IMR-90 (cell line): ENCODE data around the gene NEK9. TPM values are rescaled to one million over a fixed set of nuclear protein-coding genes. Genes with fewer than 3 reads are reported as not detected.

Experiments used
- ATAC-seq: fragments of 200-7000 bp; cut with Tn5 transposase; 2 replicates; pipeline ENCODE4 v1.9.1; 2020; ENCODE audit warnings: low read depth, mild to moderate bottlenecking, moderate library complexity
- BruUV-seq: library from RNA; stranded (reverse); fragments of 400-500 nt; replicated peaks from 2 replicates; lab custom pipeline; 2021; lab: Mats Ljungman, UMichigan
- CTCF ChIA-PET: fragments of 300-600 bp; formaldehyde crosslinking; extraction: SDS; loops from one replicate; lab custom pipeline; 2021; ENCODE audit warnings: antibody characterized with exemption; lab: Yijun Ruan, JAX
- POLR2A ChIA-PET: fragments of 300-600 bp; sonication (Branson Sonifier 250); formaldehyde crosslinking; loops from one replicate; lab custom pipeline; 2022; ENCODE audit warnings: antibody characterized with exemption; ENCODE audit not compliant: unreplicated experiment; lab: Charles Lee
- DNase-seq: peaks from one replicate; pipeline ENCODE4 v3.0.0; 2013
- H2AFZ ChIP-seq: replicated peaks from 2 replicates; pipeline ENCODE3; 2013; ENCODE audit warnings: low read length, mild to moderate bottlenecking; ENCODE audit not compliant: poor library complexity
- H2AK5ac ChIP-seq: 2 replicates; pipeline ENCODE4 v1.6.1; 2013; ENCODE audit warnings: low read depth, low read length, inconsistent platforms
- H2AK9ac ChIP-seq: replicated peaks from 2 replicates; pipeline ENCODE3; 2013; ENCODE audit warnings: mild to moderate bottlenecking, low read depth, low read length, moderate library complexity; ENCODE audit not compliant: poor library complexity
- H2BK120ac ChIP-seq: 2 replicates; pipeline ENCODE4 v1.6.1; 2013; ENCODE audit warnings: low read depth, low read length, inconsistent platforms
- H2BK15ac ChIP-seq: 3 replicates; pipeline ENCODE4 v1.6.1; 2013; ENCODE audit warnings: low read depth, low read length, inconsistent platforms
- H2BK20ac ChIP-seq: 2 replicates; pipeline ENCODE4 v1.6.1; 2013; ENCODE audit warnings: low read depth, mild to moderate bottlenecking, inconsistent platforms, low read length, moderate library complexity
- H2BK5ac ChIP-seq: 2 replicates; pipeline ENCODE4 v1.6.1; 2013; ENCODE audit warnings: mild to moderate bottlenecking, low read depth, low read length, inconsistent platforms; ENCODE audit not compliant: poor library complexity, severe bottlenecking
- H3K14ac ChIP-seq: replicated peaks from 2 replicates; pipeline ENCODE4 v1.6.1; 2013; ENCODE audit warnings: low read depth, low read length, inconsistent platforms
- H3K18ac ChIP-seq: 2 replicates; pipeline ENCODE4 v1.6.1; 2013; ENCODE audit warnings: low read depth, low read length, control low read depth
- H3K23ac ChIP-seq: 2 replicates; pipeline ENCODE4 v1.6.1; 2013; ENCODE audit warnings: low read depth, low read length, inconsistent platforms
- H3K27ac ChIP-seq: 2 replicates; pipeline ENCODE4 v1.5.1; 2013; ENCODE audit warnings: mild to moderate bottlenecking, control low read depth, low read length; ENCODE audit not compliant: insufficient read depth
- H3K27me3 ChIP-seq: 2 replicates; pipeline ENCODE4 v1.6.1; 2013; ENCODE audit warnings: low read length; ENCODE audit not compliant: control insufficient read depth, insufficient read depth
- H3K36me3 ChIP-seq: 2 replicates; pipeline ENCODE4 v1.6.1; 2013; ENCODE audit warnings: low read length, mixed read lengths; ENCODE audit not compliant: control insufficient read depth, insufficient read depth
- H3K4ac ChIP-seq: 2 replicates; pipeline ENCODE4 v1.6.1; 2013; ENCODE audit warnings: low read depth, low read length, inconsistent platforms
- H3K4me1 ChIP-seq: 2 replicates; pipeline ENCODE4 v1.6.1; 2013; ENCODE audit warnings: low read length, mixed read lengths; ENCODE audit not compliant: control insufficient read depth, insufficient read depth
- H3K4me2 ChIP-seq: 2 replicates; pipeline ENCODE4 v1.6.1; 2013; ENCODE audit warnings: low read depth, mild to moderate bottlenecking, control low read depth, low read length, moderate library complexity
- H3K4me3 ChIP-seq: 2 replicates; pipeline ENCODE4 v1.5.1; 2013; ENCODE audit warnings: low read depth, mild to moderate bottlenecking, control low read depth, low read length, moderate library complexity; ENCODE audit not compliant: insufficient read depth
- H3K56ac ChIP-seq: 2 replicates; pipeline ENCODE4 v1.6.1; 2013; ENCODE audit warnings: low read length, inconsistent platforms; ENCODE audit not compliant: insufficient read depth; ENCODE audit errors: extremely low read depth
- H3K79me1 ChIP-seq, 2 experiments: 2 replicates each; pipeline ENCODE4 v1.6.1; 2013; ENCODE audit warnings: low read length in 2 of 2, inconsistent platforms in 1 of 2, low read depth in 1 of 2
- H3K9ac ChIP-seq: 2 replicates; pipeline ENCODE4 v1.6.1; 2013; ENCODE audit warnings: low read depth, low read length, control low read depth
- H3K9me1 ChIP-seq: 2 replicates; pipeline ENCODE4 v1.6.1; 2013; ENCODE audit warnings: low read length, inconsistent platforms; ENCODE audit not compliant: insufficient read depth
- H3K9me3 ChIP-seq: 2 replicates; pipeline ENCODE4 v1.6.1; 2013; ENCODE audit warnings: low read length; ENCODE audit not compliant: control insufficient read depth, insufficient read depth
- H4K20me1 ChIP-seq: 2 replicates; pipeline ENCODE4 v1.6.1; 2013; ENCODE audit warnings: low read length, inconsistent platforms; ENCODE audit not compliant: insufficient read depth
- H4K5ac ChIP-seq: 2 replicates; pipeline ENCODE4 v1.6.1; 2013; ENCODE audit warnings: mild to moderate bottlenecking, low read depth, low read length, control low read depth
- H4K8ac ChIP-seq, 2 experiments: 2 replicates each; pipeline ENCODE4 v1.6.1; 2013; ENCODE audit warnings: low read depth in 2 of 2, low read length in 2 of 2, control low read depth in 1 of 2, inconsistent platforms in 1 of 2
- H4K91ac ChIP-seq: 2 replicates; pipeline ENCODE4 v1.6.1; 2013; ENCODE audit warnings: low read depth, low read length, inconsistent platforms; ENCODE audit not compliant: insufficient read depth
- BHLHE40 ChIP-seq: fragments of 150-350 bp; IDR thresholded peaks from 2 replicates; pipeline ENCODE4 v1.6.1; 2016; ENCODE audit warnings: mild to moderate bottlenecking, low read depth, low read length
- CHD1 ChIP-seq: IDR thresholded peaks from 2 replicates; pipeline ENCODE4 v1.6.1; 2012; ENCODE audit warnings: low read depth, low read length, improper control_type of control experiment
- FOS ChIP-seq: fragments of 150-350 bp; IDR thresholded peaks from 2 replicates; pipeline ENCODE4 v1.6.1; 2016; ENCODE audit warnings: low read depth, low read length
- MAFK ChIP-seq: IDR thresholded peaks from 2 replicates; pipeline ENCODE4 v1.6.1; 2012; ENCODE audit warnings: low read depth, low read length, improper control_type of control experiment
- MAZ ChIP-seq: IDR thresholded peaks from 2 replicates; pipeline ENCODE4 v1.6.1; 2012; ENCODE audit warnings: low read depth, mild to moderate bottlenecking, low read length, improper control_type of control experiment, moderate library complexity, borderline replicate concordance
- MXI1 ChIP-seq: IDR thresholded peaks from 2 replicates; pipeline ENCODE4 v1.6.1; 2012; ENCODE audit warnings: low read depth, mild to moderate bottlenecking, low read length, moderate library complexity, borderline replicate concordance
- NFE2L2 ChIP-seq: fragments of 150-350 bp; IDR thresholded peaks from 2 replicates; pipeline ENCODE4 v1.6.1; 2016; ENCODE audit warnings: low read depth, mild to moderate bottlenecking, low read length
- POLR2A ChIP-seq: IDR thresholded peaks from 2 replicates; pipeline ENCODE4 v1.6.1; 2012; ENCODE audit warnings: mild to moderate bottlenecking, low read depth, low read length
- RCOR1 ChIP-seq: IDR thresholded peaks from 2 replicates; pipeline ENCODE4 v1.6.1; 2012; ENCODE audit warnings: mild to moderate bottlenecking, low read length, improper control_type of control experiment; ENCODE audit not compliant: insufficient replicate concordance
- RFX5 ChIP-seq: IDR thresholded peaks from 2 replicates; pipeline ENCODE4 v1.8.0; 2012; ENCODE audit warnings: low read depth, mild to moderate bottlenecking, low read length, moderate library complexity
- SMC3 ChIP-seq: fragments of 150-350 bp; IDR thresholded peaks from 2 replicates; pipeline ENCODE4 v1.6.1; 2016; ENCODE audit warnings: low read depth, mild to moderate bottlenecking, antibody characterized with exemption, low read length, moderate library complexity
- WGBS, 2 experiments: methylation state at CpG; one replicate each; pipeline versions ENCODE4 v1.1.5 to v1.1.7; 2013; ENCODE audit warnings: missing lambda C conversion rate in 2 of 2; ENCODE audit not compliant: insufficient read length in 1 of 2; ENCODE audit errors: extremely low coverage in 2 of 2; 5-methylcytosine and 5-hydroxymethylcytosine counted together
- dilution Hi-C: fragments of 300-500 bp; cut with HindIII; formaldehyde crosslinking; loops from one replicate; pipeline ENCODE4 v1.14.3; 2018; ENCODE audit warnings: low sequenced_read_pairs; ENCODE audit not compliant: unreplicated experiment
- in situ Hi-C: fragments of 300-500 bp; cut with MboI; formaldehyde crosslinking; loops from 3 replicates; pipeline ENCODE4 v1.14.3; 2019; ENCODE audit warnings: low sequenced_read_pairs, inconsistent platforms, mixed read lengths
- intact Hi-C: fragments of 100-400 bp; cut with micrococcal nuclease; formaldehyde crosslinking; loops from 2 replicates; pipeline ENCODE4 v1.10.0; 2022
- polyA plus RNA-seq, 3 experiments: library from polyadenylated mRNA; depleted of rRNA; stranded (reverse); fragments of >200 nt; gene quantifications; 2 replicates each; pipeline ENCODE4 v1.2.3, GENCODE V29; 2012; ENCODE audit warnings: low replicate concordance in 1 of 3
- total RNA-seq: library from RNA; depleted of rRNA; stranded (reverse); fragments of >200 nt; gene quantifications from 2 replicates; pipeline ENCODE4 v1.2.3, GENCODE V29; 2012
- TF ChIP-seq, protein P1 (sequence below): conservative IDR thresholded peaks from 2 replicates; pipeline ENCODE4 v1.5.1; 2012; ENCODE audit warnings: mild to moderate bottlenecking, low read depth, low read length, improper control_type of control experiment
- TF ChIP-seq, protein P2 (sequence below): fragments of 150-350 bp; IDR thresholded peaks from 2 replicates; pipeline ENCODE4 v1.6.1; 2016; ENCODE audit warnings: low read depth, mild to moderate bottlenecking, low read length, moderate library complexity, borderline replicate concordance
- TF ChIP-seq, protein P3 (sequence below): fragments of 150-350 bp; IDR thresholded peaks from 2 replicates; pipeline ENCODE4 v1.6.1; 2017; ENCODE audit warnings: mild to moderate bottlenecking, antibody characterized with exemption, low read length, low read depth

Gene NEK9
- total and polyA plus RNA-seq, 2 of the 4 experiments (the other 2 are of a cell fraction), result 22.9 to 23.2 TPM

DNA sequence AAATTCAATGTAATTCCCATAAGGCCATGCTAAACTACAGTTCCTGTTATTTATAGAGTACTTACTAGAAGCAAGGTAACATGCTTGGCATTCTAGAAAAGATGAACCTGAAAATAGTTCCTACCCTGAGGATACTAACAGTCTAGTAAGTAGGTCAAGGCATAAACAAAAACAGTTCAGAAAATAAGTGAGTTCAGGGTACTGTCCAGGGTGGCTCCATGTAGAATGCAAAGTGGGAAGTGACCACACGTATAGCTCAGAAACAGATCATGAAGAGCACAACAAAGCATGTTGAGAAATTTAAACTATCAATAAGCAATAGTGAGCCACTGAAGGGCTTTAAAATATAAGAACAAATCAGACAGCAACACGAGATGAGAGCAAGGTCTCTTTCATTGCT lies 47.2 kb upstream of the NEK9 start:
- no peak overlapping the region for H3K56ac ChIP-seq
- H4K91ac ChIP-seq, result no peak overlapping the region
- BruUV-seq, result TSS peak; percentile 26
- no CpG with 5 or more reads among the region's 2 CpGs for WGBS, 2 experiments
- POLR2A ChIA-PET, result no interaction called here
- H2BK20ac ChIP-seq, result no peak overlapping the region
- no peak overlapping the region for H2BK15ac ChIP-seq
- no peak overlapping the region for H2AFZ ChIP-seq
- H4K20me1 ChIP-seq, result peaks cover 41% of the 10 kb centered on the region; the same call in 1 of the 2 replicates
- H3K27ac ChIP-seq, result no peak overlapping the region
- H2AK9ac ChIP-seq, result no peak overlapping the region
- H2BK120ac ChIP-seq, result no peak overlapping the region
- peaks cover 3% of the 10 kb centered on the region; the same call in 1 of the 2 replicates for H3K4me1 ChIP-seq
- H2AK5ac ChIP-seq, result no peak overlapping the region
- peaks cover 11 to 55% of the 10 kb centered on the region in 2 experiments for H3K79me1 ChIP-seq
- ATAC-seq (no peak), DNase-seq (no peak)
- no peak overlapping the region for H3K14ac ChIP-seq
- H3K18ac ChIP-seq, result no peak overlapping the region
- H2BK5ac ChIP-seq, result no peak overlapping the region
- H3K9me3 ChIP-seq, result no peaks in the 10 kb centered on the region
- TF ChIP-seq CHD1 (no peak), FOS (no peak), POLR2A (no peak), BHLHE40 (no peak), RFX5 (no peak), NFE2L2 (no peak), MXI1 (no peak), RCOR1 (no peak), MAZ (no peak), MAFK (no peak), SMC3 (no peak)
- TF ChIP-seq, protein P1, sequence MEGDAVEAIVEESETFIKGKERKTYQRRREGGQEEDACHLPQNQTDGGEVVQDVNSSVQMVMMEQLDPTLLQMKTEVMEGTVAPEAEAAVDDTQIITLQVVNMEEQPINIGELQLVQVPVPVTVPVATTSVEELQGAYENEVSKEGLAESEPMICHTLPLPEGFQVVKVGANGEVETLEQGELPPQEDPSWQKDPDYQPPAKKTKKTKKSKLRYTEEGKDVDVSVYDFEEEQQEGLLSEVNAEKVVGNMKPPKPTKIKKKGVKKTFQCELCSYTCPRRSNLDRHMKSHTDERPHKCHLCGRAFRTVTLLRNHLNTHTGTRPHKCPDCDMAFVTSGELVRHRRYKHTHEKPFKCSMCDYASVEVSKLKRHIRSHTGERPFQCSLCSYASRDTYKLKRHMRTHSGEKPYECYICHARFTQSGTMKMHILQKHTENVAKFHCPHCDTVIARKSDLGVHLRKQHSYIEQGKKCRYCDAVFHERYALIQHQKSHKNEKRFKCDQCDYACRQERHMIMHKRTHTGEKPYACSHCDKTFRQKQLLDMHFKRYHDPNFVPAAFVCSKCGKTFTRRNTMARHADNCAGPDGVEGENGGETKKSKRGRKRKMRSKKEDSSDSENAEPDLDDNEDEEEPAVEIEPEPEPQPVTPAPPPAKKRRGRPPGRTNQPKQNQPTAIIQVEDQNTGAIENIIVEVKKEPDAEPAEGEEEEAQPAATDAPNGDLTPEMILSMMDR, result no peak
- TF ChIP-seq, protein P2, sequence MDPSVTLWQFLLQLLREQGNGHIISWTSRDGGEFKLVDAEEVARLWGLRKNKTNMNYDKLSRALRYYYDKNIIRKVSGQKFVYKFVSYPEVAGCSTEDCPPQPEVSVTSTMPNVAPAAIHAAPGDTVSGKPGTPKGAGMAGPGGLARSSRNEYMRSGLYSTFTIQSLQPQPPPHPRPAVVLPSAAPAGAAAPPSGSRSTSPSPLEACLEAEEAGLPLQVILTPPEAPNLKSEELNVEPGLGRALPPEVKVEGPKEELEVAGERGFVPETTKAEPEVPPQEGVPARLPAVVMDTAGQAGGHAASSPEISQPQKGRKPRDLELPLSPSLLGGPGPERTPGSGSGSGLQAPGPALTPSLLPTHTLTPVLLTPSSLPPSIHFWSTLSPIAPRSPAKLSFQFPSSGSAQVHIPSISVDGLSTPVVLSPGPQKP, result no peak
- TF ChIP-seq, protein P3, sequence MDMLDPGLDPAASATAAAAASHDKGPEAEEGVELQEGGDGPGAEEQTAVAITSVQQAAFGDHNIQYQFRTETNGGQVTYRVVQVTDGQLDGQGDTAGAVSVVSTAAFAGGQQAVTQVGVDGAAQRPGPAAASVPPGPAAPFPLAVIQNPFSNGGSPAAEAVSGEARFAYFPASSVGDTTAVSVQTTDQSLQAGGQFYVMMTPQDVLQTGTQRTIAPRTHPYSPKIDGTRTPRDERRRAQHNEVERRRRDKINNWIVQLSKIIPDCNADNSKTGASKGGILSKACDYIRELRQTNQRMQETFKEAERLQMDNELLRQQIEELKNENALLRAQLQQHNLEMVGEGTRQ, result no peak
- no peak overlapping the region for H3K4me2 ChIP-seq
- no peaks in the 10 kb centered on the region for H3K36me3 ChIP-seq
- no peak overlapping the region for H3K4me3 ChIP-seq
- intact Hi-C loops (no loop called here), dilution Hi-C loops (no loop called here), in situ Hi-C loops (no loop called here)
- no peak overlapping the region for H3K9ac ChIP-seq
- H4K5ac ChIP-seq, result no peak overlapping the region
- no peak overlapping the region for H4K8ac ChIP-seq
- H3K9me1 ChIP-seq, result peaks cover 4% of the 10 kb centered on the region
- H3K27me3 ChIP-seq, result no peaks in the 10 kb centered on the region
- H3K4ac ChIP-seq, result no peak overlapping the region
- CTCF ChIA-PET, result interaction anchor here (0.9 kb wide), 1 partner anchor 123 kb away, joined by 3 read pairs; no protein-coding TSS in a partner anchor
- no peak overlapping the region for H3K23ac ChIP-seq
